Ascending aorta (tissue), 2 donors: Measurements from ENCODE around the gene USP48. TPM values are rescaled to one million over a fixed set of nuclear protein-coding genes. Genes with fewer than 3 reads are reported as not detected.
A peak's percentile ranks its signal among the peaks of the same experiment; 100 is the strongest.

Experiments used
- DNase-seq, 2 donors: peaks; one replicate each; pipeline ENCODE4 v3.0.0-alpha.2; 2019; ENCODE audit warnings: low spot score in 2 of 2
- H3K27ac ChIP-seq, 2 donors: fragments of 200-600 bp; sonication (generic); one replicate each; pipeline ENCODE4 v1.5.1; 2016 to 2017; ENCODE audit warnings: mild to moderate bottlenecking in 1 of 2
- H3K27me3 ChIP-seq: fragments of 200-600 bp; sonication (generic); one replicate; pipeline ENCODE4 v1.5.1; 2017
- H3K36me3 ChIP-seq, 2 donors: fragments of 200-600 bp; sonication (generic); one replicate each; pipeline ENCODE4 v1.5.1; 2016
- H3K4me1 ChIP-seq, 2 donors: fragments of 200-600 bp; sonication (generic); one replicate each; pipeline ENCODE4 v1.5.1; 2016 to 2017; ENCODE audit warnings: mild to moderate bottlenecking in 1 of 2
- H3K4me3 ChIP-seq, 2 donors: fragments of 200-600 bp; sonication (generic); one replicate each; pipeline ENCODE4 v1.5.1; 2016 to 2017; ENCODE audit warnings: mild to moderate bottlenecking in 1 of 2
- H3K9me3 ChIP-seq, 2 donors: fragments of 200-600 bp; sonication (generic); one replicate each; pipeline ENCODE4 v1.5.1; 2016
- intact Hi-C: fragments of 100-400 bp; cut with DNase I; formaldehyde crosslinking; loops from one replicate; pipeline ENCODE4 v1.15.1; 2023
- total RNA-seq: library from RNA; depleted of rRNA; stranded (reverse); fragments of >200 nt; gene quantifications from one replicate; pipeline ENCODE4 v1.1.0, GENCODE V29; 2016
- TF ChIP-seq, protein P1 (sequence below), 3 experiments: fragments of 200-600 bp in 2 of 3; fragments of 450-650 bp in 1 of 3; sonication (generic) in 2 of 3; IDR thresholded peaks; one replicate each; pipeline ENCODE4 v1.5.1; 2016 to 2019; ENCODE audit warnings: antibody characterized with exemption in 3 of 3, mild to moderate bottlenecking in 1 of 3, moderate library complexity in 1 of 3

Gene USP48
- total RNA-seq, 1 donor from 2014 or later = 41.3 TPM

DNA sequence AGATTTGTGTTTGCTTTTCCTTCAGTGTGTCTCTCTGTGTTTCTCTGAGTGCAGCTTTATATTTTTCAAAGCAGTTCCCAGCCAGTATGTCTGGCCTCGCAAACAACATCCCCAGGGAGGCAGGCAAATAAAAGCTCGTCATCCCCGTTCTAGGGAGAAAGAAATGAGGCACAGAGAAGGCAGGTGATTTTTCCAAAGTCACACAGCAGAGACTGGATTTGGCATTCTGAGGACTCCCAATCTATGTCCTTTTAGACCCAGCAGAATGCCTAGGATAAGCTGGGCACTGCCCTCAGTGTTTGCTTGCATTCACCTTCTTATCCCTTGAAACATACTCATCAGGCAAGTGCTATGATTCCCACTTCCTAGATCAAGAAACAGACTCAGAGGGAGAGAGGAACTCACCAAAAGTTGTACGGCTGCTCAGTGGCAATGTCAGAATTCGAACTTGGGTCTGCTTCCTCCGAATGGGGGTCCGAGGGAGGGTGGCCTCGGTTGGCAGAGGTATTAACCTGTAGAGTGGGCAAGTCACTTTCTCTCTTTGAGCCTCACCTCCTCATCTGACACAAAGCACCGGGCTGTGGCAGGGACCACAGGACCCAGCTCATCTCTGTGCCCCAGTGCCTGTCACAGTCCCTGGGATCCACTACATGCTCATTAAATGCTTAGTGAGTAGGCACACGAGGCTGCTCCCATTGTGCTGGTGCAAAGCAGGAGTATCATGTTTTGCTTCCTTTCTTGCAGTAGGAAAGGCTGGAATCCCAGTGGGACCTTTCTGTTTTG lies 118.0 kb downstream of the USP48 start:
- no peak overlapping the region for H3K4me3 ChIP-seq
- no peaks in the 10 kb centered on the region for H3K36me3 ChIP-seq
- no peak overlapping the region for H3K27ac ChIP-seq
- intact Hi-C loops = no loop called here
- TF ChIP-seq, protein P1, sequence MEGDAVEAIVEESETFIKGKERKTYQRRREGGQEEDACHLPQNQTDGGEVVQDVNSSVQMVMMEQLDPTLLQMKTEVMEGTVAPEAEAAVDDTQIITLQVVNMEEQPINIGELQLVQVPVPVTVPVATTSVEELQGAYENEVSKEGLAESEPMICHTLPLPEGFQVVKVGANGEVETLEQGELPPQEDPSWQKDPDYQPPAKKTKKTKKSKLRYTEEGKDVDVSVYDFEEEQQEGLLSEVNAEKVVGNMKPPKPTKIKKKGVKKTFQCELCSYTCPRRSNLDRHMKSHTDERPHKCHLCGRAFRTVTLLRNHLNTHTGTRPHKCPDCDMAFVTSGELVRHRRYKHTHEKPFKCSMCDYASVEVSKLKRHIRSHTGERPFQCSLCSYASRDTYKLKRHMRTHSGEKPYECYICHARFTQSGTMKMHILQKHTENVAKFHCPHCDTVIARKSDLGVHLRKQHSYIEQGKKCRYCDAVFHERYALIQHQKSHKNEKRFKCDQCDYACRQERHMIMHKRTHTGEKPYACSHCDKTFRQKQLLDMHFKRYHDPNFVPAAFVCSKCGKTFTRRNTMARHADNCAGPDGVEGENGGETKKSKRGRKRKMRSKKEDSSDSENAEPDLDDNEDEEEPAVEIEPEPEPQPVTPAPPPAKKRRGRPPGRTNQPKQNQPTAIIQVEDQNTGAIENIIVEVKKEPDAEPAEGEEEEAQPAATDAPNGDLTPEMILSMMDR (IDR thresholded peaks at IDR 0.05) = no peak
- H3K9me3 ChIP-seq = no peaks in the 10 kb centered on the region
- DNase-seq = peak in 1 of 2 donors; percentile 11
- H3K27me3 ChIP-seq = peaks cover 13% of the 10 kb centered on the region
- peaks cover 11 to 15% of the 10 kb centered on the region in 2 donors for H3K4me1 ChIP-seq

DNA sequence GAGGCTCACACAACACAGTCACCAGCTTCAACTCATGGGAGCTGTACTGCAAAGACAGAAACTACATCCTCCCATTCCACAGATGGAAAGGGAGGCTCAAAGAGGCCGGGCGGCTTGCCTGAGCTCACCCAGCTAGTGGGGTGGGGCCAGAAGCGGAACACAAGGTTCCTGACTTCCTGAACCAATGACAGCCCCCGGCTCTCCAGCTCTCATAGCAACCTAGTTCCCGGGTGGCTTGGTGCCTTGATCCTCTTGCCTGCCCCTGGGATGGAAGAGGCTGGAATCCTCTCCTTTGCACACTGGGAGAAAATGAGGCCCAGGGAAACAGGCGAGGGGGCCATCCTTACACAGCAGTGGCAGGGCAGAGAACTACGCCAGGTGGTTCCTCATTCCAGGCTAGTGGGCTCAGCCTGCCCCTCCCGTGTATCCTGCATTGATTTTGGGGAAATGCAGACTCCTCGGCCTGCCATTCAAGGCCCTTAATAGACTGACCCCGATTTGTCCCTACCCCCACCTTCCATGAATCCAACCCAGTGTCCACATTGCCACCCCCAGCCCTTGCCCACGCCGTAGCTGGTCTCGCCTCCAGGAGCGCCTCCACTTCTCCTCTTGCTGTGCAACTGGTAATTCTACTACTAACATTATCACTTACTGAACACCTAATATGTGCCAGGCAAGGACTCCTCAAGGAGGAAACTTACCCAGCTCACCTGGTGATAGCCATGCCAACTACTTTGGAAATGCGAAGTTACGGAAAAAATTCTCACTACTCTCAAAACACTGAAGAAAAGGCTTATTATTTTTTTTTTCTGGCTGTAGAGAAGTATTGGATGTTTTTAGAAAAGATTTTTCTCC lies 118.8 kb downstream of the USP48 start:
- peak in 1 of 2 donors; percentile 59 for DNase-seq
- Histone ChIP-seq H3K4me3 (no peak overlapping the region), H3K27me3 (peaks cover 12% of the 10 kb centered on the region), H3K4me1 (peaks cover 5 to 8% of the 10 kb centered on the region in 2 donors), H3K27ac (no peak overlapping the region), H3K9me3 (no peaks in the 10 kb centered on the region), H3K36me3 (no peaks in the 10 kb centered on the region)
- intact Hi-C loops = no loop called here
- TF ChIP-seq, protein P1 (IDR thresholded peaks at IDR 0.05) = no peak

DNA sequence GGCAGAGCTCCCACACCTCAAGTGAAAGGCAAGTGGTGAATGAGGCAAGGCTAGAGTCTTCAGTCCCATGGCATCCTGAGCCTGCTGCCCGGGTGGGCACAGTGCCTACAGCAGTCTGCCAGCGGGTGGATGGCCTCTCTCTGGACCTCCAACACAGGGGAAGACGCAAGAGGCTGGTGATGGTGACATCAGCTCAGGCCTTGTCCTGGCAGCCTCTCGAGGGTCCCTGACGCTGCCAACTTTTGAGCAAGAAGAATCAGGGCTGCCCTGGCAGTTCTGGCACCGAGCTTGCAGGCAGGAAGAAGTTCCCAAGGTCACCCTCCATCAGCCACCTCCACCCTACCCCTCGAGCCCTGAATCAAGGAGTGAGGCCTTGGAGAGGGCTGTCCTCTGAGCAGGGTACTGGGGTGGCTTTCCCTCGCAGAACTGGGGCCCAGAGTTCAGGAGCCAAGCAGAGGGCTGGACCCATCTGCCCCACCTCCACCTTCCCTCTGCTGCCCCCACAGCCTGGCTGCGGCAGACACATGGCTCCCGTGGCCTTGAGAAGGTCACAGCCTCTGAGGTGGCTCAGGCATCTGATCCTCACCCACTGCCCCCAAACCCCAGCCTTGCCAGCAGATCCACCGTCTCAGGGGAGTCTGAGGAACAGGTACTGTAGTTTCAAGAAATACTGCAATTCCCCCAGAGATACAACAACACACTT lies 119.5 kb downstream of the USP48 start:
- Histone ChIP-seq H3K36me3 (no peaks in the 10 kb centered on the region), H3K27me3 (peaks cover 4% of the 10 kb centered on the region), H3K9me3 (no peaks in the 10 kb centered on the region), H3K27ac (no peak overlapping the region), H3K4me1 (peaks cover 0 to under 1% of the 10 kb centered on the region in 2 donors), H3K4me3 (no peak overlapping the region)
- intact Hi-C loops = no loop called here
- no peak for DNase-seq
- TF ChIP-seq, protein P1 (IDR thresholded peaks at IDR 0.05) = no peak

DNA sequence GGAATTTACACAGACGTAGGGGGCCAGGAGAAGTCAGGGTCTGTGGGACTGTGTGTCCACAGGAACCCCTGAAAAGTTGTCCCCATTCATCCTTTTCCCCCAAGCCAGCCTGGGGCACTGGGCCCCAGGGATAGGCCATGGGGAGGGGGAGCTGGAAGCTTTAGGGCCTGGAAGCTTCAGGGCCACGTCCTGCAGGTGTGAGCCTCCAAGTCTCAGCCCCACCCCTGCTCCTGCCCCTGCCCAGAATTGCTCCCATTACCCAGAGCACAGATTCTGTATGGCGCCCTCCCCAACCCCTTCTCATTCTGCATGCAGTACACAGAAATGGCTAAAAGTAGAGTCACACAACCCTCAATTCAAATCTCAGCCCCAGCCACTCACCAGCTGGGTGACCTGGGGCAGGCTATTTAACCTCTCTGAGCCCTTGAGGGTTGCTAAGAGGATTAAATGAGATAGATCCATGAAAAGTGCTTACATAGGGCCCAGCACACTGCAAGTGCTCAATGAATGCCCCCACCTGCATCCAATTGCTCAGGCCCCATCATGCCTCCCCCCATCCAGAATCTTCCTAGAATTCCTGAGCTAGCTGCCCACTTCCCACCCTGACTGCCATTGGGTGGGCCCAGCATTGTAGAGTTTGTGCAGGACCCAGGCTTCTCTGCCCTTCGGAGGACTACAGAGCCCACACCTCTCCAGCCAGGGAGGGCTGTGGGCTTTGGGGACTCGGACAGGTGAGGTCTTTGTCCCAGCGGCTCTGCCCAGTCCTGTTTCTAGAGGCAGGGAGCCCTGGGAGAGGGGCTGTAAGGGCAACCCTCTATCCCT lies 120.3 kb downstream of the USP48 start:
- TF ChIP-seq, protein P1 (IDR thresholded peaks at IDR 0.05) = no peak
- no peak overlapping the region for H3K4me3 ChIP-seq
- no peaks in the 10 kb centered on the region for H3K4me1 ChIP-seq
- H3K27ac ChIP-seq = no peak overlapping the region
- intact Hi-C loops = no loop called here
- no peaks in the 10 kb centered on the region for H3K9me3 ChIP-seq
- H3K36me3 ChIP-seq = no peaks in the 10 kb centered on the region
- H3K27me3 ChIP-seq = no peaks in the 10 kb centered on the region
- DNase-seq = peak in 1 of 2 donors; percentile 50

DNA sequence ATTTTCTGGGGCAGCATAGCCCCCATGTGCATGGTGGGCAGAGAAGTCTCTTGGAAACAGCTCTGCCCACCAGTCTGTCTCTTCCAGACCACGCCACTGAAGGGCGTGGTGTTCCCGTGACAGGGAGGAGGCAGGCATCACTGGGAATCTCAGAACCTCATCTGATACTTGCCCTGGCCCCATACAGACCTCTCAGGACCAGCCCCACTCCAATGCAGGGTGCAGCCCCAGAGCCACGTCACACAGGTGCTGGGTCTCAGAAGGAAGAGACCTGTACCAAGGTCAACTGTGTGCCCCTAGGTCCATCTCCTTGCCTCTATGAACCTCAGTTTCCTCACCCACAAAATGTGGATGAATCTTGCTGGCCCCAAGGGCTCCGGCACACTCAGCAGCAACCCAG lies 121.1 kb downstream of the USP48 start:
- H3K9me3 ChIP-seq = no peaks in the 10 kb centered on the region
- H3K27ac ChIP-seq = no peak overlapping the region
- TF ChIP-seq, protein P1 (IDR thresholded peaks at IDR 0.05) = no peak
- H3K27me3 ChIP-seq = no peaks in the 10 kb centered on the region
- H3K4me1 ChIP-seq = no peaks in the 10 kb centered on the region
- DNase-seq = peak in 1 of 2 donors; percentile 19
- intact Hi-C loops = no loop called here
- no peaks in the 10 kb centered on the region for H3K36me3 ChIP-seq
- H3K4me3 ChIP-seq = no peak overlapping the region
